Neural progenitor cell (in vitro differentiated cells): ENCODE results near the gene RERE. TPM values are rescaled to one million over a fixed set of nuclear protein-coding genes. Genes with fewer than 3 reads are reported as not detected.

Experiments
- DNase-seq: peaks from one replicate; pipeline ENCODE4 v3.0.0-alpha.2; 2016; ENCODE audit warnings: low spot score
- H2AFZ ChIP-seq: fragments of 200-600 bp; sonication (generic); replicated peaks from 2 replicates; pipeline ENCODE4 v1.6.1; 2016; ENCODE audit warnings: antibody characterized with exemption
- H3F3A ChIP-seq: fragments of 200-600 bp; sonication (generic); 2 replicates; pipeline ENCODE4 v1.6.1; 2016; ENCODE audit warnings: antibody characterized with exemption, low read depth
- H3K27ac ChIP-seq: fragments of 200-600 bp; sonication (generic); 2 replicates; pipeline ENCODE4 v1.5.1; 2016; ENCODE audit warnings: mild to moderate bottlenecking
- H3K27me3 ChIP-seq: fragments of 200-600 bp; sonication (generic); 2 replicates; pipeline ENCODE4 v1.6.1; 2016; ENCODE audit warnings: mild to moderate bottlenecking, moderate library complexity
- H3K36me3 ChIP-seq: fragments of 200-600 bp; sonication (generic); 2 replicates; pipeline ENCODE4 v1.5.1; 2016
- H3K4me1 ChIP-seq: fragments of 200-600 bp; sonication (generic); 2 replicates; pipeline ENCODE4 v1.6.1; 2016; ENCODE audit warnings: mixed run types
- H3K4me2 ChIP-seq: fragments of 200-600 bp; sonication (generic); 2 replicates; pipeline ENCODE4 v1.6.1; 2016
- H3K4me3 ChIP-seq: fragments of 200-600 bp; sonication (generic); 2 replicates; pipeline ENCODE4 v1.5.1; 2016
- H3K79me2 ChIP-seq: fragments of 200-600 bp; sonication (generic); 2 replicates; pipeline ENCODE4 v1.6.1; 2016; ENCODE audit warnings: low read depth
- H3K9ac ChIP-seq: fragments of 200-600 bp; sonication (generic); 2 replicates; pipeline ENCODE4 v1.6.1; 2016
- H3K9me3 ChIP-seq: fragments of 200-600 bp; sonication (generic); 2 replicates; pipeline ENCODE4 v1.5.1; 2016; ENCODE audit warnings: low read depth
- H4K20me1 ChIP-seq: fragments of 200-600 bp; sonication (generic); 2 replicates; pipeline ENCODE4 v1.6.1; 2016; ENCODE audit warnings: low read depth
- H3K27ac Mint-ChIP-seq: 3 replicates; pipeline ENCODE4 v1.8.0; 2021; ENCODE audit warnings: mixed read lengths
- H3K27me3 Mint-ChIP-seq: 2 replicates; pipeline ENCODE4 v1.8.0; 2022; ENCODE audit warnings: low read depth, mild to moderate bottlenecking, inconsistent platforms, moderate library complexity, mixed read lengths; ENCODE audit not compliant: insufficient read depth
- H3K36me3 Mint-ChIP-seq: 3 replicates; pipeline ENCODE4 v1.8.0; 2021; ENCODE audit warnings: mixed read lengths
- H3K4me1 Mint-ChIP-seq: 3 replicates; pipeline ENCODE4 v1.8.0; 2021; ENCODE audit warnings: mixed read lengths
- H3K4me3 Mint-ChIP-seq: 3 replicates; pipeline ENCODE4 v1.8.0; 2021; ENCODE audit warnings: mild to moderate bottlenecking, moderate library complexity, mixed read lengths
- H3K9me3 Mint-ChIP-seq: 3 replicates; pipeline ENCODE4 v1.8.0; 2020; ENCODE audit warnings: mixed read lengths
- EZH2 ChIP-seq: fragments of 200-600 bp; sonication (generic); IDR thresholded peaks from 2 replicates; pipeline ENCODE4 v1.6.1; 2017; ENCODE audit warnings: antibody characterized with exemption, mild to moderate bottlenecking, moderate library complexity
- EZH2phosphoT487 ChIP-seq: fragments of 200-600 bp; sonication (generic); IDR thresholded peaks from 2 replicates; pipeline ENCODE4 v1.6.1; 2017; ENCODE audit warnings: antibody characterized with exemption
- total RNA-seq: library from RNA; depleted of rRNA; stranded (reverse); fragments of >200 nt; gene quantifications from 2 replicates; pipeline ENCODE4 v1.2.3, GENCODE V29; 2015; ENCODE audit warnings: low replicate concordance
- TF ChIP-seq, protein P1 (sequence below): fragments of 200-600 bp; sonication (generic); IDR thresholded peaks from 2 replicates; pipeline ENCODE4 v1.5.1; 2017; ENCODE audit warnings: antibody characterized with exemption, mild to moderate bottlenecking

The RERE gene
- total RNA-seq, 1 donor from 2014 or later = 29.8 TPM

DNA sequence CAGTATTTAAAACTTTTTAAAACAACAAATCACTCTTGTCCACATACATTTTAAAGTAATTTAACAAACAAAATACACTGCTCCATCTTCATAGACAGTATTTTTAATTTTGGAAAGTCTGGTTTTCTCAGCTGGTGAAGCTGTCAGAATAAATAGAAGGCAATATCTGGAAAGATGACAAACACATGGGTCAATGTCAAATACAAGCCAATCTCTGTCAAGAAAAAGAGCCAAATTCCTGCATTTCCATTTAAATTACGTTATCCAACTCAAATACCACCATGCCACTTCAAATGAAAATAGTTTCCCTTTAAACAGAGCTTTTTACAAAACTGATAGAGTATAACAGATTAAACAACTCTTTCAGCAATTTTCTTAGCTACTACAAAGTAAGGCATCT is 176.5 kb downstream of the RERE start:
- Histone ChIP-seq H4K20me1 (peaks cover 86% of the 10 kb centered on the region), H3K9me3 (no peaks in the 10 kb centered on the region), H3K27me3 (no peaks in the 10 kb centered on the region), H3K36me3 (no peaks in the 10 kb centered on the region), H3K9ac (no peak overlapping the region), H3K79me2 (peaks cover 99% of the 10 kb centered on the region), H3K4me3 (no peak overlapping the region), H2AFZ (no peak overlapping the region), H3F3A (peaks cover 7% of the 10 kb centered on the region), H3K27ac (no peak overlapping the region), H3K4me2 (peak overlapping the region; percentile 15), H3K4me1 (peaks cover 8% of the 10 kb centered on the region)
- TF ChIP-seq EZH2 (no peak), EZH2phosphoT487 (no peak)
- TF ChIP-seq, protein P1, sequence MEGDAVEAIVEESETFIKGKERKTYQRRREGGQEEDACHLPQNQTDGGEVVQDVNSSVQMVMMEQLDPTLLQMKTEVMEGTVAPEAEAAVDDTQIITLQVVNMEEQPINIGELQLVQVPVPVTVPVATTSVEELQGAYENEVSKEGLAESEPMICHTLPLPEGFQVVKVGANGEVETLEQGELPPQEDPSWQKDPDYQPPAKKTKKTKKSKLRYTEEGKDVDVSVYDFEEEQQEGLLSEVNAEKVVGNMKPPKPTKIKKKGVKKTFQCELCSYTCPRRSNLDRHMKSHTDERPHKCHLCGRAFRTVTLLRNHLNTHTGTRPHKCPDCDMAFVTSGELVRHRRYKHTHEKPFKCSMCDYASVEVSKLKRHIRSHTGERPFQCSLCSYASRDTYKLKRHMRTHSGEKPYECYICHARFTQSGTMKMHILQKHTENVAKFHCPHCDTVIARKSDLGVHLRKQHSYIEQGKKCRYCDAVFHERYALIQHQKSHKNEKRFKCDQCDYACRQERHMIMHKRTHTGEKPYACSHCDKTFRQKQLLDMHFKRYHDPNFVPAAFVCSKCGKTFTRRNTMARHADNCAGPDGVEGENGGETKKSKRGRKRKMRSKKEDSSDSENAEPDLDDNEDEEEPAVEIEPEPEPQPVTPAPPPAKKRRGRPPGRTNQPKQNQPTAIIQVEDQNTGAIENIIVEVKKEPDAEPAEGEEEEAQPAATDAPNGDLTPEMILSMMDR = no peak
- peaks cover 2% of the 10 kb centered on the region for H3K27me3 Mint-ChIP-seq
- DNase-seq = no peak
- peaks cover 25% of the 10 kb centered on the region for H3K4me1 Mint-ChIP-seq
- peaks cover 6% of the 10 kb centered on the region for H3K36me3 Mint-ChIP-seq
- H3K27ac Mint-ChIP-seq = peak overlapping the region; percentile 40
- H3K4me3 Mint-ChIP-seq = no peak overlapping the region
- H3K9me3 Mint-ChIP-seq = no peaks in the 10 kb centered on the region

DNA sequence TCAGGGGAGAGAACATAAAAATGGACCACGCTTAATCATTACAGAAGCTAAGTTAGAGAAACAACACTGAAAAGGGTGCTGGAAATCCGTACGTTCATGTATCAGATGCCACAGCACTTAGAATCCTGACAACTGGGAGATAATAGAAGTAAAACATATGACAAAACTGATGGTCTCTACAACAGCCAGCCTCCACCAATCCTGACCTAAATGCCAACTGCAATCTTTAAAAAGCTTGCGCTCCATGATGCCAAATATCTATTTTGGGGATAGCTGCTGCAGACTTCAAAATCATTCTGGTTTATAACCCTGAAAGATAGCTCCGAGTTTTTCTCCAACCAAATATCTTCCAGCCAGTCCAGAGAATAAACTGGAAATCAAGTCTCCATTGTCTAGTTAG is 178.3 kb downstream of the RERE start:
- Mint-ChIP-seq H3K4me3 (no peak overlapping the region), H3K4me1 (peaks cover 25% of the 10 kb centered on the region), H3K27ac (no peak overlapping the region), H3K36me3 (peaks cover 4% of the 10 kb centered on the region), H3K27me3 (peaks cover 2% of the 10 kb centered on the region), H3K9me3 (no peaks in the 10 kb centered on the region)
- H3K4me3 ChIP-seq = no peak overlapping the region
- peaks cover 85% of the 10 kb centered on the region for H4K20me1 ChIP-seq
- peaks cover 99% of the 10 kb centered on the region for H3K79me2 ChIP-seq
- H3K9me3 ChIP-seq = no peaks in the 10 kb centered on the region
- no peak for DNase-seq
- TF ChIP-seq EZH2phosphoT487 = no peak
- H3K27ac ChIP-seq = no peak overlapping the region
- H3K36me3 ChIP-seq = no peaks in the 10 kb centered on the region
- no peak overlapping the region for H3K4me2 ChIP-seq
- no peaks in the 10 kb centered on the region for H3K27me3 ChIP-seq
- no peak overlapping the region for H3K9ac ChIP-seq
- peaks cover 8% of the 10 kb centered on the region for H3K4me1 ChIP-seq
- no peak overlapping the region for H2AFZ ChIP-seq
- peaks cover 7% of the 10 kb centered on the region for H3F3A ChIP-seq

DNA sequence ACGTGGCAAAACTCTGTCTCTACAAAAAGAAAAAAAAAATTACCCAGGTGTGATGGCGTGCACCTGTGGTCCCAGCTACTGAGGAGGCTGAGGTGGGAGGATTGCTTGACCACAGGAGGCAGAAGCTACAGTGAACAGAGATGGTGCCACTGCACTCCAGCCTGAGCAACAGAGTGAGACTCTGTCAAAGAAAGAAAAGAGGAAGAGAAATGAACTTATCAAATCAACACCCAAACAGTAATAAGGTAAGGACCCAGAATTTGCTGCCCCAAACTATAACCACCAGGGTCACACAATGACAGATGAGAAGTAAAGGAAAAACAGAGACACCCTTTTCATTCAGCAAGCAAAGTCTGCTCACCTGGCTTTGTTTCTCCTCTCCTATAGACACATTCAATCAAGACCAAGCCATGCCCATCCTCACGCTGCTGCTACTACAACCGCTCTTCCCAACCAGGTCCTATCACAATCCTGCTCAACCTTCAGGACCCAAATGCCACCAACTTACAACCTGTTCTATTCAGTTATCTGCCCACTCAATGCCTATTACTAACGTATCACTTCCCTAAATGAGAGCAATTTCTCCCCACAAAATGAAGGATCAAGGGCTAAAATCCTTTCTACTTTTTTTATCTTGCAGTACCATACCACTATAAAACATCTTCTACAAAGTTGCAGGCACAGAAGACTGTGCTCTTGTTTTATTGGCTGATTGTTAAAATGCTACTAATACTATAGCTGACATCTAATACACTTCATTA is 183.5 kb downstream of the RERE start:
- H3K27ac ChIP-seq = no peak overlapping the region
- Mint-ChIP-seq H3K27me3 (peaks cover 2% of the 10 kb centered on the region), H3K27ac (no peak overlapping the region), H3K36me3 (no peaks in the 10 kb centered on the region), H3K4me1 (peaks cover 47% of the 10 kb centered on the region), H3K4me3 (no peak overlapping the region), H3K9me3 (no peaks in the 10 kb centered on the region)
- no peaks in the 10 kb centered on the region for H3K9me3 ChIP-seq
- H3K79me2 ChIP-seq = peaks cover 100% of the 10 kb centered on the region
- H3K4me3 ChIP-seq = no peak overlapping the region
- DNase-seq = no peak
- no peak overlapping the region for H3K9ac ChIP-seq
- H3K36me3 ChIP-seq = no peaks in the 10 kb centered on the region
- TF ChIP-seq, protein P1 = no peak
- no peak for TF ChIP-seq EZH2phosphoT487
- no peak for TF ChIP-seq EZH2
- no peaks in the 10 kb centered on the region for H3F3A ChIP-seq
- peaks cover 39% of the 10 kb centered on the region for H3K4me1 ChIP-seq
- H4K20me1 ChIP-seq = peaks cover 86% of the 10 kb centered on the region
- no peak overlapping the region for H2AFZ ChIP-seq
- H3K4me2 ChIP-seq = no peak overlapping the region
- no peaks in the 10 kb centered on the region for H3K27me3 ChIP-seq

DNA sequence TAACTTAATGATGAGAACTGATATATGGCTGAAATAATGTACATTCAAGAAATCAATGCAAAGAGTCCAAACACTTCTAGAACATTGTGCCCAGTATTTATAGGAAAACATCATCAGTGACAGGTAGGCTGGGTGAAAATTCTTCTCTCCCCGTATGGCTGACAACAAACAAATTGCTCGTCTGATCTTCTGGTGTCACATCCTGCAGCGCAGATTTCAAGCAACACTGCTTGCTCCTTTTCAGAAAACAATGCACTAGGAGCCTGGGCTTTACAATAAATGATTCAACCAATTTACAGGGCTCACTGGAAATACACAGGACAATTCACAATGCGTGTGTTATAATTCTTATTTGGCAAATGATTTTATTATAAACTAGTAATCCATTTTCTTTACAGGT is 185.3 kb downstream of the RERE start:
- DNase-seq = no peak
- no peaks in the 10 kb centered on the region for H3K27me3 ChIP-seq
- no peaks in the 10 kb centered on the region for H3K36me3 ChIP-seq
- Mint-ChIP-seq H3K27ac (no peak overlapping the region), H3K36me3 (no peaks in the 10 kb centered on the region), H3K9me3 (no peaks in the 10 kb centered on the region), H3K4me1 (peaks cover 53% of the 10 kb centered on the region), H3K4me3 (no peak overlapping the region), H3K27me3 (peaks cover 2% of the 10 kb centered on the region)
- TF ChIP-seq, protein P1 = no peak
- no peak for TF ChIP-seq EZH2phosphoT487
- no peak for TF ChIP-seq EZH2
- H3K9ac ChIP-seq = no peak overlapping the region
- peak overlapping the region; percentile 10 for H3K27ac ChIP-seq
- H3K79me2 ChIP-seq = peaks cover 100% of the 10 kb centered on the region
- H4K20me1 ChIP-seq = peaks cover 97% of the 10 kb centered on the region
- peaks cover 42% of the 10 kb centered on the region for H3K4me1 ChIP-seq
- H2AFZ ChIP-seq = no peak overlapping the region
- no peaks in the 10 kb centered on the region for H3F3A ChIP-seq
- H3K9me3 ChIP-seq = no peaks in the 10 kb centered on the region
- no peak overlapping the region for H3K4me2 ChIP-seq
- no peak overlapping the region for H3K4me3 ChIP-seq
